CD8-positive, alpha-beta memory T cell (primary cell): Measurements from ENCODE around the gene SSTR4. TPM values are rescaled to one million over a fixed set of nuclear protein-coding genes. Genes with fewer than 3 reads are reported as not detected.
A peak's percentile ranks its signal among the peaks of the same experiment; 100 is the strongest.

ENCODE experiments used
- CTCF ChIA-PET: fragments of 350-600 bp; sonication (Branson Sonifier 250); formaldehyde crosslinking; loops from one replicate; lab custom pipeline; 2021; ENCODE audit warnings: antibody characterized with exemption; lab: Charles Lee
- POLR2A ChIA-PET: fragments of 350-600 bp; sonication (Branson Sonifier 250); formaldehyde crosslinking; loops from one replicate; lab custom pipeline; 2021; ENCODE audit warnings: antibody characterized with exemption; lab: Charles Lee
- DNase-seq, 5 donors: peaks; one replicate each; pipeline versions ENCODE4 v3.0.0 to v3.0.0-alpha.2; 2020 to 2022; ENCODE audit warnings: mixed read lengths in 1 of 5
- H3K27ac ChIP-seq: one replicate; pipeline ENCODE4 v1.7.0; 2013; ENCODE audit warnings: low read depth, mild to moderate bottlenecking, low read length, moderate library complexity
- H3K27me3 ChIP-seq: 2 replicates; pipeline ENCODE4 v1.7.0; 2013; ENCODE audit warnings: low read length, mild to moderate bottlenecking; ENCODE audit not compliant: insufficient read depth, poor library complexity, severe bottlenecking
- H3K36me3 ChIP-seq: 2 replicates; pipeline ENCODE4 v1.7.0; 2013; ENCODE audit warnings: mild to moderate bottlenecking, low read length, moderate library complexity; ENCODE audit not compliant: insufficient read depth
- H3K4me1 ChIP-seq: 2 replicates; pipeline ENCODE4 v1.7.0; 2013; ENCODE audit warnings: mild to moderate bottlenecking, low read length, moderate library complexity; ENCODE audit not compliant: insufficient read depth
- H3K4me3 ChIP-seq: 2 replicates; pipeline ENCODE4 v1.7.0; 2013; ENCODE audit warnings: mild to moderate bottlenecking, low read length
- H3K9me3 ChIP-seq: 2 replicates; pipeline ENCODE4 v1.7.0; 2013; ENCODE audit warnings: mild to moderate bottlenecking, low read length
- H3K27ac Mint-ChIP-seq, 8 donors: one replicate each; pipeline ENCODE4 v1.8.0; 2020 to 2021; ENCODE audit warnings: mixed read lengths in 8 of 8, mild to moderate bottlenecking in 6 of 8, inconsistent platforms in 3 of 8, moderate library complexity in 3 of 8
- H3K27me3 Mint-ChIP-seq, 2 donors: one replicate each; pipeline ENCODE4 v1.8.0; 2020 to 2021; ENCODE audit warnings: mixed read lengths in 2 of 2, mild to moderate bottlenecking in 1 of 2, moderate library complexity in 1 of 2
- H3K36me3 Mint-ChIP-seq, 3 donors: one replicate each; pipeline ENCODE4 v1.8.0; 2020 to 2021; ENCODE audit warnings: mixed read lengths in 3 of 3, inconsistent platforms in 1 of 3, mild to moderate bottlenecking in 1 of 3
- H3K4me1 Mint-ChIP-seq, 3 donors: one replicate each; pipeline ENCODE4 v1.8.0; 2020 to 2021; ENCODE audit warnings: mixed read lengths in 3 of 3, inconsistent platforms in 1 of 3, mild to moderate bottlenecking in 1 of 3
- H3K4me3 Mint-ChIP-seq, 7 donors: one replicate each; pipeline ENCODE4 v1.8.0; 2020 to 2021; ENCODE audit warnings: mixed read lengths in 7 of 7, mild to moderate bottlenecking in 6 of 7, moderate library complexity in 4 of 7, inconsistent platforms in 2 of 7
- H3K9me3 Mint-ChIP-seq, 5 donors: one replicate each; pipeline ENCODE4 v1.8.0; 2020 to 2022; ENCODE audit warnings: mixed read lengths in 5 of 5, mild to moderate bottlenecking in 3 of 5, moderate library complexity in 2 of 5, inconsistent platforms in 1 of 5
- polyA plus RNA-seq: library from polyadenylated mRNA; unstranded; fragments of 300-500 nt; fragmentation: Illumina TruSeq; gene quantifications from one replicate; pipeline ENCODE4 v1.2.3, GENCODE V29; 2021
- total RNA-seq, 2 experiments: library from RNA; stranded (reverse); gene quantifications; one replicate each; pipeline ENCODE4 v1.2.3, GENCODE V29; 2021

The SSTR4 gene
- total and polyA plus RNA-seq, 3 experiments from 2014 or later = not detected

DNA sequence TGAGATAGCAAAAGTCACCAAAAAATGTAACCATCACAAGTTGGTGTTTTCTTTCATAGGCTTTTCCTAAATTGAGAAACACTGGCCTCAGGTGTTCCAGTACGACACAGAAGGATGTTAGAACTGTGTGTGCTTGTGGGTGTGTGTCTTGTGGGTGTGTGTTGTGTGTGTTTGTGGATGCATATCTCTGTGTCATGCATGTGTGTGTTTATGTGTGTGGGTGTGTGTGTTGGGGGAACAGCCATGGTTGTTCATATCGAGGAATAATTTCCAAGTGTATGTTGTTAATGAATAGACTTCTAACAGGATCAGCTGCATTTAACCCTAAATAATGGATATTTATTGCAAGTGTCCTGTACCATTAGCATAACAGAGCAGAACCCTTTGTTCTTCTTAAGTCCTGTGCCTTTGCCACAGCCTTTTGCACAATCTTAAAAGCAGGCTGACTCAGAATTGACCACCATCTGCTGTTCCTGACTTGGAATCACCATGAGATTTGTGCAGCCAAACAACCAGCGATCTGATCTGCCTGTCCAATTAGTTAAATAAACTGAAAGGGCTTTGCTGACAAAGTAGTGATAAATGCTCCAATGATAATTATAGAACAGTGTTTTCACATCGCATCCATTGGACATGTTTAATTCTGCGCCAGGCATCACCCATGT is 43.4 kb downstream of the SSTR4 start:
- Histone ChIP-seq H3K36me3 (no peaks in the 10 kb centered on the region), H3K27me3 (no peaks in the 10 kb centered on the region), H3K4me3 (no peak overlapping the region), H3K9me3 (no peaks in the 10 kb centered on the region), H3K27ac (no peak overlapping the region), H3K4me1 (no peaks in the 10 kb centered on the region)
- H3K4me1 Mint-ChIP-seq = peaks cover 2 to 11% (median 6%) of the 10 kb centered on the region in 3 donors
- ChIA-PET POLR2A (no interaction called here), CTCF (no interaction called here)
- no peaks in the 10 kb centered on the region for H3K36me3 Mint-ChIP-seq
- H3K9me3 Mint-ChIP-seq = peaks cover 0 to 1% (median 0%) of the 10 kb centered on the region in 5 donors
- no peak for DNase-seq
- peaks cover 0 to 1% of the 10 kb centered on the region in 2 donors for H3K27me3 Mint-ChIP-seq
- no peak overlapping the region for H3K27ac Mint-ChIP-seq
- H3K4me3 Mint-ChIP-seq = no peak overlapping the region

DNA sequence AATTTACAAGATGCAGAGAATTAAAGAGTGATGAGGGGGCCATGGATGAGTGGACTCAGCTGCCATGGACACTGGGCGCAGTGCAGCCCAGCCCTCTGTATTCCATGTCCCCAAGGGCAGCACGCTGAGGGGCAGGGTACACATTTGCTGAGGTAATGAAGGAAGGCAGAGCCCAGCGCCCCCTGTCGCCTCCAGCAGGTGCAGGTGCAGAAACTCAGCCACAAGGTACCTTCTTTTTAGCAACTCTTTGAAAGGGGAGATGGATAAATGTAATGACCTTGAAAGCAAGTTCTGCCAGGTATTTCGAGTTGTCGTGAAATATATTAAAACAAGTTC is 43.9 kb downstream of the SSTR4 start:
- DNase-seq = no peak
- Mint-ChIP-seq H3K4me1 (peaks cover 2 to 11% (median 6%) of the 10 kb centered on the region in 3 donors), H3K36me3 (no peaks in the 10 kb centered on the region), H3K9me3 (peaks cover 0 to 1% (median 0%) of the 10 kb centered on the region in 5 donors), H3K4me3 (no peak overlapping the region), H3K27ac (no peak overlapping the region), H3K27me3 (peaks cover 0 to 1% of the 10 kb centered on the region in 2 donors)
- Histone ChIP-seq H3K4me3 (no peak overlapping the region), H3K4me1 (no peaks in the 10 kb centered on the region), H3K27me3 (no peaks in the 10 kb centered on the region), H3K36me3 (no peaks in the 10 kb centered on the region), H3K27ac (no peak overlapping the region), H3K9me3 (no peaks in the 10 kb centered on the region)
- ChIA-PET CTCF (no interaction called here), POLR2A (no interaction called here)

DNA sequence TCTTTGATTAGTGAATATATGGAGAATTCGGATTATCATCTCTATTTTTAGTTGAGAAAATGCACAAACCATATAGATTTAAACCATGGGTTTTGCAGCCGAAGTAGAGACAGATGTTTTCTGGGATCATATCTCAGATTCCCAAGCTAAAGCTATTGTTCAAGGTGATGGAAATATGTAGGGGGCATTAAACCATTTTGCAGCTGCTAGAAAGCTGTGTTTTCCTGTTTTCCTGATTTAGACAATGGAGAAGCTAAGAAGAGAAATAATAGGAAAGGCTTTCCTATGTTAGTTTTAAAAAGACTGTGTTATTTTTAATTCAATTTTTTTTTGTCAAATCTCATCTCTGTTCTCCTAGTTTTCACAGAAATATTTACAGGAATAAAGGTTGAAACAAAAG is 44.8 kb downstream of the SSTR4 start:
- H3K4me3 Mint-ChIP-seq = no peak overlapping the region
- no peaks in the 10 kb centered on the region for H3K9me3 Mint-ChIP-seq
- H3K36me3 Mint-ChIP-seq = no peaks in the 10 kb centered on the region
- no peaks in the 10 kb centered on the region for H3K27me3 ChIP-seq
- DNase-seq = no peak
- no peak overlapping the region for H3K27ac ChIP-seq
- peaks cover 2 to 11% (median 6%) of the 10 kb centered on the region in 3 donors for H3K4me1 Mint-ChIP-seq
- POLR2A ChIA-PET = no interaction called here
- H3K4me3 ChIP-seq = no peak overlapping the region
- CTCF ChIA-PET = no interaction called here
- no peaks in the 10 kb centered on the region for H3K9me3 ChIP-seq
- no peak overlapping the region for H3K27ac Mint-ChIP-seq
- peaks cover 0 to 1% of the 10 kb centered on the region in 2 donors for H3K27me3 Mint-ChIP-seq
- H3K4me1 ChIP-seq = no peaks in the 10 kb centered on the region
- no peaks in the 10 kb centered on the region for H3K36me3 ChIP-seq

GRCh38 chr20:23080521-23080920 is 45.4 kb downstream of the SSTR4 start:
- peaks cover 2 to 11% (median 6%) of the 10 kb centered on the region in 3 donors for H3K4me1 Mint-ChIP-seq
- H3K4me3 ChIP-seq = no peak overlapping the region
- POLR2A ChIA-PET = no interaction called here
- H3K27me3 Mint-ChIP-seq = peaks cover 0 to 1% of the 10 kb centered on the region in 2 donors
- H3K4me1 ChIP-seq = no peaks in the 10 kb centered on the region
- H3K9me3 ChIP-seq = no peaks in the 10 kb centered on the region
- H3K36me3 Mint-ChIP-seq = no peaks in the 10 kb centered on the region
- H3K27me3 ChIP-seq = no peaks in the 10 kb centered on the region
- no peak overlapping the region for H3K27ac ChIP-seq
- H3K9me3 Mint-ChIP-seq = no peaks in the 10 kb centered on the region
- CTCF ChIA-PET = no interaction called here
- no peak overlapping the region for H3K4me3 Mint-ChIP-seq
- no peak for DNase-seq
- H3K36me3 ChIP-seq = no peaks in the 10 kb centered on the region
- no peak overlapping the region for H3K27ac Mint-ChIP-seq

GRCh38 chr20:23081263-23081819 is 46.2 kb downstream of the SSTR4 start:
- no peak overlapping the region for H3K27ac Mint-ChIP-seq
- Histone ChIP-seq H3K27ac (no peak overlapping the region), H3K36me3 (no peaks in the 10 kb centered on the region), H3K4me1 (no peaks in the 10 kb centered on the region), H3K9me3 (no peaks in the 10 kb centered on the region), H3K4me3 (no peak overlapping the region), H3K27me3 (no peaks in the 10 kb centered on the region)
- no peaks in the 10 kb centered on the region for H3K36me3 Mint-ChIP-seq
- ChIA-PET POLR2A (no interaction called here), CTCF (no interaction called here)
- DNase-seq = no peak
- H3K4me1 Mint-ChIP-seq = peaks cover 3 to 14% (median 8%) of the 10 kb centered on the region in 3 donors
- no peaks in the 10 kb centered on the region for H3K9me3 Mint-ChIP-seq
- H3K27me3 Mint-ChIP-seq = peaks cover 1 to 2% of the 10 kb centered on the region in 2 donors
- H3K4me3 Mint-ChIP-seq = peak overlapping the region in 1 of 7 donors; percentile 38

DNA sequence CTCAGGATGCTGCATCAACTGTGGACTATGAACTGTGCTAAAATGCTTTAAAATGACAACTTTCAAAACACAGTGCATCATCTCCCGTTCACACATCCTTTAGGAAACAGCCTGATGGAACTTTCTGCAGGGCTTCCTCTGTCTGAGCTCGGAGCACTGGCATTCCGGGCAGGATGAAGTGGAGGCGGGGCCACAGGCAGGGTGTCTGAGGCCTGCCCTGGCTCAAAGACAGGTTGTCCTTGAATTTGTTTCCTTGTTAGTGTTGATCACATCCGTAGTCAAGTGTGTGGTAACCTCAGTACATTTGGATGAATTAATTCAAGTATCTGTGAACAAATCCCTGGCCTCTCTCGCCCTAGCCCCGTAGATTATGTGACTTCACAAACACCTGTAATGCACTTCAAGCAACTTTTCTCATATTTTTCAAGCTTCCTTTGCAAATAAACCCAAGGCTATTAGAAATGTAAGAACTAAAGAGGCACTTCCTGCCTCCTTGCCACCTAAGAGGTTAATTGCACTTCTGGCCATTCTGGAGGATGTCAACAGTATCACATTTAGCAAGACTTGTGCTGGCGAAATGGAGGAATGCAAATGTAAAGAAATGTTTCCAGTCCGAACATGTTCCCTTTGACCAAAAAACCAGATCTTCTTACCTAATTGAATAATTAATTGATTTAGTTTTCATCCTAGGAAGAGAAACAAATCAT is 47.9 kb downstream of the SSTR4 start:
- Histone ChIP-seq H3K4me3 (no peak overlapping the region), H3K9me3 (no peaks in the 10 kb centered on the region), H3K27ac (no peak overlapping the region), H3K36me3 (no peaks in the 10 kb centered on the region), H3K4me1 (no peaks in the 10 kb centered on the region), H3K27me3 (no peaks in the 10 kb centered on the region)
- no peak for DNase-seq
- peak overlapping the region in 4 of 7 donors; percentile 19 to 28 (median 22) for H3K4me3 Mint-ChIP-seq
- H3K27me3 Mint-ChIP-seq = peaks cover 2 to 9% of the 10 kb centered on the region in 2 donors
- CTCF ChIA-PET = no interaction called here
- H3K36me3 Mint-ChIP-seq = no peaks in the 10 kb centered on the region
- peaks cover 10 to 23% (median 12%) of the 10 kb centered on the region in 3 donors for H3K4me1 Mint-ChIP-seq
- POLR2A ChIA-PET = no interaction called here
- H3K9me3 Mint-ChIP-seq = no peaks in the 10 kb centered on the region
- H3K27ac Mint-ChIP-seq = peak overlapping the region in 2 of 8 donors; percentile 39 to 75

DNA sequence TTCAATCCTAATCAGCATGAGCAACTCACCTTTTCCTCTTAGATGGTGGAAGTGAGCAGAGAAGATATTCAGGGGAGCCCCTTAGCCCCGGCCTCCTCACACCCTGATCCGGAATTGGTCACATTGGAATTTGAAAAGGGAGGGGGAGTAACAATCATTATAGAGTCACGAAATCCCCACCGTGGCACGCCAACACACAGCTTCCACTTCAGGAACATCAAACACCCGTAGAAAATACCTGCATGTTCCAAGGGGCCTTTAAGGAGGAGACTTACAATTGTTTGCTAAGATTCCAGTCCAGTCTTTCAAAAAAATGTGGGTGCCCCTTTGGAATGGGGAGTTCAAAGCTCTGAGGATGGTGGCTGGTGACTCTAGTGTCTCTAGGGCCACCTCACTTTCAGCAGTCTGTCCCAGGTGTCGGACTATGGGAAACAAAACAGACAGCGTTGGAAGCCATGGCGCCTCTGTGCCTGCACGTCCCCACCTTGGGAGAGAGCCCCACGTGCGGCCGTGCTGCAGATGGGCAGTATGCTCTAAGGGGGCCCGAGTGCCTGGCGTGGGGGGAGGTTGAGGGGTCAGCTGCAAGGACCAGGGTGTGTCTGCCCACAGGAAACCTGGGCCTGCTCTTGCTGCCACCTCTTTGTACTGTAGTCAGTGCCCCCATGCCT is 48.6 kb downstream of the SSTR4 start:
- Histone ChIP-seq H3K27ac (no peak overlapping the region), H3K36me3 (no peaks in the 10 kb centered on the region), H3K27me3 (no peaks in the 10 kb centered on the region), H3K4me3 (no peak overlapping the region), H3K9me3 (no peaks in the 10 kb centered on the region), H3K4me1 (no peaks in the 10 kb centered on the region)
- Mint-ChIP-seq H3K4me3 (peak overlapping the region in 3 of 7 donors; percentile 19 to 28 (median 24)), H3K4me1 (peaks cover 10 to 23% (median 12%) of the 10 kb centered on the region in 3 donors), H3K9me3 (no peaks in the 10 kb centered on the region), H3K27ac (peak overlapping the region in 2 of 8 donors; percentile 39 to 75), H3K36me3 (no peaks in the 10 kb centered on the region), H3K27me3 (peaks cover 2 to 9% of the 10 kb centered on the region in 2 donors)
- ChIA-PET CTCF (no interaction called here), POLR2A (no interaction called here)
- no peak for DNase-seq
